Transverse colon (tissue), 4 donors: ENCODE measurements around the gene ADCY9. TPM values are rescaled to one million over a fixed set of nuclear protein-coding genes. Genes with fewer than 3 reads are reported as not detected.

ENCODE experiments used
- DNase-seq: peaks from one replicate; pipeline ENCODE4 v3.0.0-alpha.2; 2019
- H3K27ac ChIP-seq, 4 donors: fragments of 200-600 bp; sonication (generic); 2 replicates each; pipeline ENCODE4 v1.5.1; 2016 to 2018; ENCODE audit warnings: inconsistent platforms in 4 of 4
- H3K27me3 ChIP-seq: fragments of 200-600 bp; sonication (generic); 2 replicates; pipeline ENCODE4 v1.5.1; 2017; ENCODE audit warnings: inconsistent platforms
- H3K36me3 ChIP-seq, 4 donors: fragments of 200-600 bp; sonication (generic); 2 replicates each; pipeline ENCODE4 v1.5.1; 2017 to 2019; ENCODE audit warnings: inconsistent platforms in 4 of 4
- H3K4me1 ChIP-seq, 4 donors: fragments of 200-600 bp; sonication (generic); 2 replicates each; pipeline ENCODE4 v1.5.1; 2017 to 2020; ENCODE audit warnings: inconsistent platforms in 4 of 4
- H3K4me3 ChIP-seq, 4 donors: fragments of 200-600 bp; sonication (generic); 1 replicate in 1 of 4; 2 replicates in 3 of 4; pipeline versions ENCODE4 v1.5.1 to v1.6.1; 2017 to 2019; ENCODE audit warnings: inconsistent platforms in 4 of 4
- H3K9me3 ChIP-seq, 2 donors: fragments of 200-600 bp; sonication (generic); 2 replicates each; pipeline ENCODE4 v1.5.1; 2017 to 2019; ENCODE audit warnings: inconsistent platforms in 2 of 2
- CTCF ChIP-seq, 5 experiments: fragments of 200-600 bp in 3 of 5; fragments of 450-650 bp in 2 of 5; sonication (generic) in 3 of 5; IDR thresholded peaks; 1 replicate in 2 of 5; 2 replicates in 3 of 5; pipeline ENCODE4 v1.5.1; 2016 to 2017; ENCODE audit warnings: antibody characterized with exemption in 5 of 5, inconsistent platforms in 3 of 5, mild to moderate bottlenecking in 2 of 5, moderate library complexity in 1 of 5
- EP300 ChIP-seq: sonication (generic); formaldehyde crosslinking; IDR thresholded peaks from one replicate; pipeline ENCODE4 v1.6.1; 2017; ENCODE audit warnings: antibody characterized with exemption, low read depth
- POLR2A ChIP-seq: fragments of 450-650 bp; IDR thresholded peaks from one replicate; pipeline ENCODE4 v1.6.1; 2016; ENCODE audit warnings: antibody characterized with exemption, mild to moderate bottlenecking, moderate library complexity
- POLR2AphosphoS5 ChIP-seq, 3 donors: sonication (generic); formaldehyde crosslinking; IDR thresholded peaks; one replicate each; pipeline ENCODE4 v1.6.1; 2016; ENCODE audit warnings: antibody characterized with exemption in 3 of 3
- WGBS, 2 donors: methylation state at CpG; one replicate each; pipeline ENCODE4 v1.1.5; 2018; ENCODE audit warnings: low coverage in 1 of 2; 5-methylcytosine and 5-hydroxymethylcytosine counted together
- in situ Hi-C, 4 donors: fragments of 200-750 bp; cut with MboI; loops; one replicate each; pipeline versions ENCODE4 v1.15.0 to v1.15.1; 2017; ENCODE audit warnings: low sequenced_read_pairs in 3 of 4, low pct_ligation_motif_present in 1 of 4, low pct_unique_long_range_greater_than_20kb in 1 of 4
- intact Hi-C: fragments of 100-400 bp; cut with DNase I; formaldehyde crosslinking; loops from one replicate; pipeline ENCODE4 v1.15.1; 2023; ENCODE audit warnings: low total_unique reads
- total RNA-seq, 4 donors: library from RNA; depleted of rRNA; stranded (reverse); fragments of >200 nt; gene quantifications; one replicate each; pipeline ENCODE4 v1.1.0, GENCODE V29; 2016

Gene ADCY9
- total RNA-seq, 4 donors from 2014 or later, result 33.7 to 46.0 (median 37.2) TPM

GRCh38 chr16:4135537-4135936 is 19.3 kb upstream of the ADCY9 start:
- H3K9me3 ChIP-seq, result no peaks in the 10 kb centered on the region
- no peak overlapping the region for H3K27ac ChIP-seq
- no peak for DNase-seq
- H3K27me3 ChIP-seq, result no peaks in the 10 kb centered on the region
- no peaks in the 10 kb centered on the region for H3K36me3 ChIP-seq
- TF ChIP-seq CTCF (IDR thresholded peaks at IDR 0.05), result no peak
- no peak for TF ChIP-seq POLR2A
- no peaks in the 10 kb centered on the region for H3K4me1 ChIP-seq
- intact Hi-C loops, result no loop called here
- H3K4me3 ChIP-seq, result no peak overlapping the region
- in situ Hi-C loops, result no loop called here
- 91 to 100% methylated on average over 1 of the region's 1 CpG for WGBS, 2 donors

DNA sequence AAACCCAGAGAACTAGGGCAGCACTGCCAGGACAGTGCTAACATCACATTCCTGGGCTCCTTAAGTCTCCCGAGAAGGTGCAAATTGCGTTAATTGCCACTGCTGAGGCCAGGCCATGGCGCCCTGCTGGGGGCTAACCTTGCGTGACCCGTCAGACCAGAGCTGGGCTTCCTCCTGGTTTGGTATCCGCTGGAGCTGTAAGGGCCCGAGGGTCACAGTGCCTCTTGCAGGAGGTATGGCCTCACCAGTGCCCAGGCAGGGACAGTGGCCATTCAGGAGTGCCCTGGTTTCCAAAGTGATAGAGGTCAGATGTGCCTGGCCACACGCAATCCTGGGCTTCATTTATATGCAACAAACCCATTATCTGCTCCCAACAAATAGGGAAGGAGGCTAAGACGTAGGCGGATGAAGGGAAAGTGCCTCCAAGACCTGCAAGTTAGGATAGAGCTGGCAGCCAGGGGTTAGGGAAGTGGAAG is 17.7 kb upstream of the ADCY9 start:
- WGBS, 2 donors, result 80 to 91% methylated on average over 3 to 6 of the region's 10 CpGs
- intact Hi-C loops, result no loop called here
- H3K36me3 ChIP-seq, result no peaks in the 10 kb centered on the region

GRCh38 chr16:4131621-4132020 is 15.4 kb upstream of the ADCY9 start:
- WGBS, 2 donors, result 76% methylated on average over 3 to 13 of the region's 13 CpGs
- DNase-seq, result no peak
- in situ Hi-C loops (no loop called here), intact Hi-C loops (no loop called here)
- Histone ChIP-seq H3K4me1 (no peaks in the 10 kb centered on the region), H3K36me3 (no peaks in the 10 kb centered on the region), H3K4me3 (no peak overlapping the region), H3K27ac (no peak overlapping the region), H3K9me3 (no peaks in the 10 kb centered on the region), H3K27me3 (no peaks in the 10 kb centered on the region)
- no peak for TF ChIP-seq POLR2A
- TF ChIP-seq EP300, result no peak
- TF ChIP-seq CTCF (IDR thresholded peaks at IDR 0.05), result no peak
- TF ChIP-seq POLR2AphosphoS5 (IDR thresholded peaks at IDR 0.05), result no peak

More for the DNA sequence above, 17.7 kb upstream of the ADCY9 start:
- no peak for DNase-seq
- Histone ChIP-seq H3K27me3 (no peaks in the 10 kb centered on the region), H3K4me3 (no peak overlapping the region), H3K27ac (no peak overlapping the region), H3K4me1 (no peaks in the 10 kb centered on the region), H3K9me3 (no peaks in the 10 kb centered on the region)
- no peak for TF ChIP-seq EP300
- TF ChIP-seq CTCF (IDR thresholded peaks at IDR 0.05), result no peak
- TF ChIP-seq POLR2A, result no peak
- no peak for TF ChIP-seq POLR2AphosphoS5 (IDR thresholded peaks at IDR 0.05)
- in situ Hi-C loops, result no loop called here

- in situ Hi-C loops, result loop anchor here in 2 of 4 donors (25.0 kb wide), 1 partner anchor 112 kb away; no protein-coding TSS in a partner anchor
- intact Hi-C loops, result no loop called here
- H3K27ac ChIP-seq, result no peak overlapping the region
- no peaks in the 10 kb centered on the region for H3K9me3 ChIP-seq
- no peak overlapping the region for H3K4me3 ChIP-seq
- TF ChIP-seq CTCF (IDR thresholded peaks at IDR 0.05) (no peak), EP300 (no peak), POLR2A (no peak), POLR2AphosphoS5 (IDR thresholded peaks at IDR 0.05) (no peak)
- DNase-seq, result no peak
- 85 to 89% methylated on average over 2 to 12 of the region's 12 CpGs for WGBS, 2 donors
- no peaks in the 10 kb centered on the region for H3K27me3 ChIP-seq
- H3K36me3 ChIP-seq, result no peaks in the 10 kb centered on the region
- no peaks in the 10 kb centered on the region for H3K4me1 ChIP-seq
Measured at GRCh38 chr16:4124535-4125294, 8.5 kb upstream of the ADCY9 start.
